GM19438 (cell line): ENCODE measurements around the gene ABCA3.

Experiments
- ATAC-seq: cut with Tn5 transposase; IDR thresholded peaks from one replicate; pipeline ENCODE4 v1.9.1; 2021; ENCODE audit warnings: low read depth; ENCODE audit not compliant: unreplicated experiment

Gene ABCA3

GRCh38 chr16:2358811-2359210 is 18.3 kb upstream of the ABCA3 start:
- no peak for ATAC-seq

- no peak for ATAC-seq
These were observed 16.8 kb upstream of the ABCA3 start for GRCh38 chr16:2357331-2357730.

DNA sequence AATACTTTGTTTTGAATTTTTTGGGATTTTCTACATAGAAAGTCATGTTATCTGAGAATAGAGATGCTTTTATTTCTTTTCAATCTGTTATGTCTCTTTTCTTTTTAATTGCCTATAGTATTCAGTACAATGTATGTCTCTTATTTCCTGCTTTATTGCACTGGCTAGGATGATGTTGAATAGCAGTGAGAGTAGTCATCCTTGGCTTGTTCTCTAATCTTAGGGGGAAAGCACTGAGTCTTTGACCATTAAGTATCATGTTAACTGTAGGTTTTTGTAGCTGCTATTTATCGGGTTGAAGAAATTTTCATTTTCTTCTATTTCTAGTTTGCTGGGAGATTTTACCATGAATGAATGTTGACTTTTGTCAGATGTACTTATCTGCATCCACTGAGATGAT is 10.0 kb upstream of the ABCA3 start:
- no peak for ATAC-seq

DNA sequence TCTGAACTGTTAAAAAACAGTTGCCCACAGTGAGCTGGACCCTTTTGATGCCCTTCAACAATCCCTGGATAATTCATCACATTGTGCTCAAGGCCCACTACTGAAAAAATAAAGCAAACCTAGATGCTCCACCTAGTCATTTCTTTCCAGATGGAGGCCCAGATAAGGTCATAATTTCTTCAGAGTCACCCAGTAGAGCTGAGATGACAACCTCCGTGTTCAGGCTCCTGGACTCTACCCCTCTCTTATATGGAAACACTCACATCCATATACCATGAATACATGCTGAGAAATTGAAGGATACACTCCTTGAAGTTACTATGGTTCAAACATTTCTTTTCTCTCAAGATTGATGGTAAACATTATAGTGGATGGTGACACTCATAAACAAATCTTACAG is 2.7 kb upstream of the ABCA3 start:
- ATAC-seq: no peak

DNA sequence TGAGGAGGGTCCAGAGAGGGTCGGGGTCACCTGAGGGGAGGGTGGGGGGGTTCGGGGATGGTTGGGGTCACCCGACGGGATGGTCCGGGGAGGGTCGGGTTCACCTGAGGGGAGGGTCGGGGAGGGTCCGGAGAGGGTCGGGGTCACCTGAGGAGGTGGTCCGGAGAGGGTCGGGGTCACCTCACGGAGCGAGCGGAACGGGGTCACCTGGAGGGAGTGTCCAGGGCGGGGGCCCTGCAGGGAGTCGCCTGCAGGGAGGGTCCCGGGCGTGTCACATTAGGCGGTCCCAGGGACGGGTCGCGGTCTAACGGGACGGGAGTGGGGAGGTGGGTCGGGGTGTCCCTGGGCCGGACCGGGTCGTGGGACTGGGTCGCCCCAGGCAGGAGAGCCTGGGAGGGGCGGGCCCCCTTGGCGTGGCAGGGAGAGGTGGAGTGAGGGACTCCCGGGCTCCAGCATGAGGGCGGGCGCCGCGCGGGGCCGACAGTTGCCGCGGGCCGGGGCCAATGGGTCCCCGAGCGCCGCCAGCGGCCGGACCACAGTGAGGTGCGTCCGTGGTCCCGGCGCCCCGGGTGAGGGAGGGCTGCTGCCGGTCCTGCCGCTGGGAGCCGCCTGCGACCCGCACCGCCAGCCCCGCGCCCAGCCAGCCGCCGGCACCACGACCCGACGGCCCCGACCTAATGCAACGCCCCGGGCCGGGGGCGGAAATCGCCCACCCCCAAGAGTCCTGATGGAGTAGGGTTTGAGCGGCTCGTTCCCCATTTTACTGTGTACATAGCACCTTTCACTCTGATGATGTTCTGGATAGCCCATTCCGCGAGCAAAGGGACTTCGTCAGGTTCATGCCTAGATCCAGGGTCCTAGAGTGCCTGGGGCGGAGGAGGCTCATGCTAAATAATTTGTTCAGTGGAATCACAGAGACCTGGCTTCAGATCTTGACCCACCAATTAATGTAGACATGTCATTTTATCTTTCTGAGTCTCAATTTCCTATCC is 1.2 kb upstream of the ABCA3 start:
- ATAC-seq: no peak

GRCh38 chr16:2339521-2340484 is 725 bp downstream of the ABCA3 start:
- peak; percentile 46 for ATAC-seq

DNA sequence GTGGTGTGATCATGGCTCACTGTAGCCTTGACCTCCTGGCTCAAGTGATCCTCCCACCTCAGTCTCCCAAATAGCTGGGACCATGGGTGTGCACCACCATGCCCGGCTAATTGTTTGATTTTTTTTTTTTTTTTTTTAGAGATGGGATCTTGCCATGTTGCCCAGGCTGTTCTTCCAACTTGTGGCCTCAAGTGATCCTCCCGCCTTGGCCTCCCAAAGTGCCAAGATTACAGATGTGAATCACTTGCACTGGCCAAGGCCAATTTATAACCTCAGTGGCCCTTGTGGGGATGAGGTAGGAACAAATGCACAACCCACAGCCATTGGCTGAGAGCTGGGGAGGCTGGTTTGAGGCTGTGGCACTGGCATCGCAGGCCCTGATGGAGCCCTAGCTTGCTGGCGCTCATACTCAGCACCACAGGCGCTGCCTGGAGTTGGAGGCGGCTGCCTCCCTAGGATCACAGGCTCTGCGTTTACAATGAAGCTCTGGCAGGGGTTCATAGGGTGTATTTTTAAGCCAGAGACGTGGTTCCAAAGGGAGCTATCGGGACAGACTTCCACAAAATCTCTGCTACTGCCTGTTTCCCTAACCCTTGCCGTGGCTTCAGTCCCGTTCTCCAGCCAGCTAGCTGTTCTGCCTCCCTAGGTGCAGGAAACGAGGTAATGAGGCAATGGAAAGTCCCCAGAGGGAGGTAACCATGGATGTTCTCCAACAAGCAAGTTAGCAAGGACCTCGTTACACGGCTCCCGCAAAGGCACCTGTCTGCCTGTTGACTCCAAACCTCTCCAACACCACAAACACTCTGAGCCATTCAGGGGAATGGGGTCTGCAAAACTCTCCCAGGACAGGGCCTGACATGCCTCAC is 2.9 kb downstream of the ABCA3 start:
- no peak for ATAC-seq

- no peak for ATAC-seq
These were observed 5.1 kb downstream of the ABCA3 start for GRCh38 chr16:2335286-2335895.

DNA sequence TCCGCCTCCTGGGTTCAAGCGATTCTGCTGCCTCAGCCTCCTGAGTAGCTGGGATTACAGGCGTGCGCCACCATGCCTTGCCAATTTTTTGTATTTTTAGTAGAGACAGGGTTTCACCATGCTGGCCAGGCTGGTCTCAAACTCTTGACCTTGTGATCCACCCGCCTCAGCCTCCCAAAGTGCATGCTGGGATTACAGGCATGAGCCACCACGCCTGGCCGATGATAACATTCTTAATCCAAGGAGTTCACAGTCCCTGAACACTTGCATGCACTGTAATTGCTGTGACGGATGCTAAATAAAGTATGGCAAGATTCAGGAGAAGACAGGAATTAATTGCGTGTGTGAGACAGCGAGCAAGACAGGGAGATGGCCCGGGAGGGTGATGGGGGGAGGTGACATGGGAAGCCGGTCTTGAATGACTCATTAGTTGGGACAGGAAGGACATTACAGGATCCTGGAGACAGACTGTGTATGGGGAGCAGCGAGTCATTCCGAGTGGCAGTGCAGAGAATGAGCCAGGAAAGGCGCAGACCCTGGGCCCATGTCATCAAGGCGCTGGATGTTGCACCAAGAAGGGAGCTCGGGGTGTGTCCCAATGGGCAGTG is 6.7 kb downstream of the ABCA3 start:
- ATAC-seq: no peak

- ATAC-seq: no peak
These were observed 7.3 kb downstream of the ABCA3 start for GRCh38 chr16:2333231-2333630.

DNA sequence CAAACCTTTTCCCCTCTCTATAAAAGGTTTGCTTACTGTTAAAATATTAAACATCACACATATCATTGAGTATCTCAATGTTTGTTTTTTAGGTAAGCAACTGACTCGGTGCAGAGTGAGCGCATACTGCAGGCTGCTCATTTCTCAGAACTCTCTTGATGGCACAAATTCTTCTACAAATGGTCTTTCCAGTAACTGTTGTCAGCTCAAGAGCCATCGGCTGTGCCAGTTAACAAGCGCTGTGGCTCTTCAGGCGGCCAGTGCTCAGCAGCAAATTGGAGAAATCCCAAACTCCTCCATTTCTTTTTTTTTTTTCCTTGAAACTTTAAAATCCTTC is 8.6 kb downstream of the ABCA3 start:
- no peak for ATAC-seq

- no peak for ATAC-seq
These were observed 9.2 kb downstream of the ABCA3 start for GRCh38 chr16:2331199-2331930.

GRCh38 chr16:2329532-2329931 is 11.0 kb downstream of the ABCA3 start:
- ATAC-seq: no peak

DNA sequence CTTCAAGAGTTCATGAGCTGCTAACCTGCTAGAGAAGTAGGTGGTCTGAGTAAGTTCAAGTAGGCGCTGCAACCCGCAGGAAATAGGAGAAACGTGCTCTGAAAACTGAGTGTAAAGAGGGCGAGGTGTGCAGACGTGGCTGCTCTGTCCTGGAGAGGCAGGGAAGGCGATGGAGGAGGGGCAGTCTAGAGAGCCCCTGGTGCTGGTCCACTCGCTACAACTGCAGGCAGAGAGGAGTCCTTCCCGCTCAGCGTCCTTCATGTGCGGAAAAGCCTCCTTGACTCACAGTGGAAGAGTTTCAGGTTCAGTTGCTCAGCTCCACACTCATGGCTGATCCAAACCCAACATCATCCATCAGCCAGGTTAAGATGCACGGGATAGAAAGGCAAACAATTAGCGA is 12.1 kb downstream of the ABCA3 start:
- ATAC-seq: no peak

GRCh38 chr16:2326191-2326590 is 14.3 kb downstream of the ABCA3 start:
- ATAC-seq: no peak

GRCh38 chr16:2325791-2326190 is 14.7 kb downstream of the ABCA3 start:
- ATAC-seq: no peak

GRCh38 chr16:2325181-2325580 is 15.3 kb downstream of the ABCA3 start:
- ATAC-seq: no peak

GRCh38 chr16:2324296-2324859 is 16.1 kb downstream of the ABCA3 start:
- no peak for ATAC-seq

DNA sequence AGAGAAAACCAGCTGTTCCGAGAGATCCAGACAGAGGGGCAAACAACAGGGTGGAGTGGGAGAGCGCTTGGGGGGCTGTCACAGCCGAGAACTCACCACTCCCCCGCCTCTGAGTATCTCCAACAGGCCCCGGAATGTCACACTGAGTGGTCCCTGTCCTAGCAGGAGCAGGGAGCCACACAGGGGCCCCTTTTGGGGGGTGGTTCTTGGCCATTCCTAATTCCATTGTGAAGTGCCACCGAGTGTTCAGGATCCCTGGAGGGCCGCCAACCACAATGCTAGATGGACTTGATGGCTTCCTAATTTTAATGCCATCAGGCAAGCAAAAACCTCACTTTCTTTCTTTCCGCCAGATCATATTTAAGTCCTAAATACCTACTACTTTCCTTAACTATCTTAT is 16.8 kb downstream of the ABCA3 start:
- no peak for ATAC-seq
